ACHN (cell line): ENCODE data around the gene TACR2.

Experiments
- DNase-seq: peaks from one replicate; pipeline ENCODE4 v3.0.0-alpha.2; 2015
- in situ Hi-C: cut with HindIII; loops from 2 replicates; pipeline ENCODE4 v1.10.0; 2017; ENCODE audit warnings: low sequenced_read_pairs, low pct_ligation_motif_present, low pct_unique_long_range_greater_than_20kb

The TACR2 gene

DNA sequence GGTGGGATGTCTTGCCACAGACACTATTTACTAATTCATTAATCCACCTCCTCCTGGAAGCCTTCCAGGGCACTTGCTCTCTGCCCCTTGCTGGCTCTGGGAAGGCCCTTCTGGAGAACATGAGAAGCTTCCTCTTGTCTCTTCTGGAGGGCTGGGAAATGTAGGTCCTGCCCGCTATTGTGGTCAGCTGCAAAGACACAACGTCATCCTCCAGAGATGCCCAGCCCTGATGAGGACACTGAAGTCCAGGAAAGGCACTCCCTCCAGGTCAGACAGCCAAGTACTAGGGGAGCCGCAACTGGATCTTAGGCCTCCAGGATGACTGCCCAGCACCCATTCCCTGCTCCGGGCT, 9.6 kb upstream of the TACR2 start:
- in situ Hi-C loops, result loop anchor here (10.0 kb wide), 2 partner anchors 68 to 208 kb away; partner anchors contain the start of gene FAM241B
- DNase-seq, result no peak

DNA sequence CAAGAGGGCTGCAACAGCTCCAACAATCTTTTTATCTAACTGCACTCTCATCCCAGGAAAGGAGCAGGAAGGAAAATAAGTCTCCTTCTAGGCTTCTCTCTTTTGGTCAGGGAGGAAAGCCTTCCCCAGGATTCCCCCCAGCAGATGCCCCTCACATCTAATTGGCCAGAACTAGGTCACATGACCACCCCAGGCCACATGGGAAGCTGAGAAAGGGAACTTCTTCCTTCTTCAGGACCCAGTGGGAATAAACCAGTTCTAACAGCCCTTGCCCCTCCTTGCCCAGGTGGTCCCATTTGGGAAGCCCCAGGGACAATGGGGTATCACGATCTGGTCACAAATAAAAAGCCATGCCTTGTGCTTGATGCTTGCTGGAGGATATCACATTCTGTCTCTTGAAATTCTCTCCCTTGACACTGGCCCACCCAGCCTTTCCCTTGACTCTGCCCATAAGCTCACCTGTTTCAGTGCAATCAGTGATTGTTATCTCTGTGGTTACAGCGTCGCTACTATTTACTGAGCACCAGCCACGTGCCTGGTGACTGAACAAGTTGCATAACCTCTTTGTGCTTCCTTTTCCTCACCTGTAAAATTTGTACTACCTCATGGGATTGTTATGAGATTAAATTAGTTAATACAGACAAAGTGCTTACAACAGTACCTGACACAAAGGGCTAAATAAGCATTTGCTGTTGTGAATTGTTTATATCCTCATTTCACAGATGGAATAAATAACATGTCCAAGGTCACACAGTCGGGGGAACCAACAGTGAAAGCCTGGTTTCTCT, 9.0 kb upstream of the TACR2 start:
- in situ Hi-C loops, result loop anchor here (10.0 kb wide), 2 partner anchors 69 to 209 kb away; partner anchors contain the start of gene FAM241B
- DNase-seq, result no peak

DNA sequence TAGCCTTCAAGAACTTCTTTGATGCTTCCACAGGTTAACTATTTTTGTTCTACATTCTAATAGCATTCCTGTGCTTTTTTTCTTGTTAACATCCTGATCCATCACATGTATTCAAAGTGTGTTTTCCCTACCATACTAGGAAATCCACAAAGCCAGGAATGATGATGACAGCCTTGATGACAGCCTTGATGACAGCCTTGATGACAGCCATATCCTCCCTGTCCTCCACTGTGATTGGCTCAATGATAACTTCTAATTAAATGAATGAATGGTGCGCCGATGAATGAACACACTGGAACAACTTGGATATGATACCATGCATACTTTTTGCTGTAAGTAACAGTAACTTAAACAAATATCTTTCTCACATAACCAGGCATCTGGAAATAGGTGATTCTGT, 8.3 kb upstream of the TACR2 start:
- in situ Hi-C loops, result loop anchor here (10.0 kb wide), 2 partner anchors 70 to 210 kb away; partner anchors contain the start of gene FAM241B

DNA sequence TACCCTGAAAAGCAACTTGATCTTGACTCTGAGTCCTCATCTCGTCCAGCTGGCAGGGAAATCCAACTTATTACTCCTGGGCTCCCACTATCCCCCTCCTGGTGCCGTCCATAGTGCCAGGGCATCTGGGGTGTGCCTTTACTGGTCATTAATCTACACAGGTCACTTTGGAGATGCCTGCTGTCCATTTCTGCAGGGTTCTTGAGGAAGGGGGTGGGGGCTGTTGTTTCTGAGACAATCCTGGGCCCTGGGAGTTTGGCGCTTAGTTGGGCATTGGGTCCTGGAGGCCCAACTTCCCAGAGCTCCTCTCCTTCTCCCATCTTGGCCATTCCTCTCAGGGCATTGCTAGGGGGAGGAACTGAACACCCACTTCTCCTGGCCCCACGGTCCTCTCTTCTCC, 6.0 kb upstream of the TACR2 start:
- DNase-seq, result no peak
- in situ Hi-C loops, result loop anchor here (10.0 kb wide), 2 partner anchors 72 to 212 kb away; partner anchors contain the start of gene FAM241B

More for the DNA sequence above, 8.3 kb upstream of the TACR2 start:
- no peak for DNase-seq

DNA sequence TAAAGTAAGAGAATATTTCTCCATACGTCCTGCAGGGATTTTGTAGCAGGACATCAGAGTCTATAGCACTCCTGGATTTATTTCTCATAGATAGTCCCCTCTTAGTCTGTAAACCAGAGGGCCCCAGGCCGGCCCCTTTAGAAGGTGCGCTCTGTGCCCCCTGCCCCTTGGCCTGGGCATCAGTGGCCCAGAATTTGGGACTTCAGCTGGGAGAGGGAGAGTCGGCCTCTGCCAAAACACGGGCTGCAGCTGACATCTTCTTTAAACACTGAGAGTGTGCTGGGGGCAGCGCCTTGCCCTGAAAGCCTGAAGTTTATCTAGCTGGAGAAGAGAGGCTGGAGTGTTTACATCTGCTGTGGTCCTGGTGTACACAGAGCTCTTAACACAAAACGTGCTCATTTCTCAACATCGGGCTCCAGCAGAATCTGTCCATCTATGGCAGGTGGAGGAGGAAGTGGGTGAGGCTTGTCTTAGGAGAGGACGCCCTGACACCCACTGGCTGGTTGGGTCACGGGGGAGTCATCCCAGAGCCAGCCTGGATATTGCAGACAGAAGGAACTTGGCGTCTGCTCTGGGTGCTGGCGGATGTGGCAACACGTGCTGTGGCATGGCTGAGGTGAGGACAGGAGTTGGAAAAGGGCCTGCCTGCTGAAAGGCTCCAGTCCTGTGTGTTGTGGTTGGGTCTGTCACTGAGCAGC, 5.0 kb upstream of the TACR2 start:
- in situ Hi-C loops, result loop anchor here (10.0 kb wide), 2 partner anchors 73 to 213 kb away; partner anchors contain the start of gene FAM241B
- DNase-seq, result no peak

DNA sequence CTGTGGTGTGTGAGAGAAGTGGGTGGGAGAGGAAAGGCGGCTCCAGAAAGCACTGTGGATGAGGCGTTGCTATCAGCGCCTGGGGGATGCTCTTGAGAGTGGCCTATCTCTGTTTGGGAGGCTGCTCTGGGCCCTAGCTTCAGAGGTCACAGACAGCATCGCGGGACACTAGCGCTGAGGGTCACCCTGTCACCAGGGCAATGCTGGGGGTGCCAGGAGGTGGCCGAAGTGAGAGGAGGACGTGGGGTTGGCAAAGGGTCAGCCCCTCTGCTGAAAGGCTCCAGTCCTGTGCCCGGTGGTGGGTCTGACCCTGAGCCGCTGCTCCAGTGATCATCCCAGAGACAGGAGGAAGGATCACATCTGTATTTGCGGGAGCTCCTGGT, 3.0 kb upstream of the TACR2 start:
- DNase-seq, result no peak
- in situ Hi-C loops, result loop anchor here (10.0 kb wide), 2 partner anchors 75 to 215 kb away; partner anchors contain the start of gene FAM241B

DNA sequence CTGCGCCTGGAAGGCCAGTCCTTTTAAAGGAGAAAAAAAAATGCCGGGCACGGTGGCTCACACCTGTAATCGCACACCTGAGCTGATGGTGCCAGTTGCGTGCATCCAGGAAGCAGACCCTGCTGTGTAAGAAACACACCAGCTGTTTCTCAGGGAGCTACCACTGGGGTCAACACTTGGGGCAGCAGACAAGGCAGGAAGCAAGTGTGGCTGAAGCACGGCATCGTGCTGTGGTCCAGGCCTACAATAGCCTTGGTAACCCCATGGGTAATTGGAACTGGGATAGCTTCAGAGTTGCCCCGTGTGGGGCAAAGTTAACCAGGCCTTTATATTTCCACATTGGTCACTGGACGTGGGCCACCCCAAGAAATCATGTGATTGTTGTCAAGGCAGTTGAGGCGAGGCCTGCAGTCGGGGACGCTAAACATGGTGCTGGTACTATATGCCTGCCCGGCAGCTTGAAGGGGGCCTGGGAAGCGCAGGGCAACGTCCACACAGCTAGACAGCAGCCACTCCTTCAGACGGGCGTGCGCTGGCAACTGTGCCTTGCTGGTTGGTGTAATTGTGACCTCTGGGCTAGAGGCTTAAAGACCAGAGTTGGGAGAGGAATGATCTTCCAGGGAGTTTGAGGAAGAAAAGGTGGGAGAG, 2.5 kb upstream of the TACR2 start:
- no peak for DNase-seq
- in situ Hi-C loops, result no loop called here

DNA sequence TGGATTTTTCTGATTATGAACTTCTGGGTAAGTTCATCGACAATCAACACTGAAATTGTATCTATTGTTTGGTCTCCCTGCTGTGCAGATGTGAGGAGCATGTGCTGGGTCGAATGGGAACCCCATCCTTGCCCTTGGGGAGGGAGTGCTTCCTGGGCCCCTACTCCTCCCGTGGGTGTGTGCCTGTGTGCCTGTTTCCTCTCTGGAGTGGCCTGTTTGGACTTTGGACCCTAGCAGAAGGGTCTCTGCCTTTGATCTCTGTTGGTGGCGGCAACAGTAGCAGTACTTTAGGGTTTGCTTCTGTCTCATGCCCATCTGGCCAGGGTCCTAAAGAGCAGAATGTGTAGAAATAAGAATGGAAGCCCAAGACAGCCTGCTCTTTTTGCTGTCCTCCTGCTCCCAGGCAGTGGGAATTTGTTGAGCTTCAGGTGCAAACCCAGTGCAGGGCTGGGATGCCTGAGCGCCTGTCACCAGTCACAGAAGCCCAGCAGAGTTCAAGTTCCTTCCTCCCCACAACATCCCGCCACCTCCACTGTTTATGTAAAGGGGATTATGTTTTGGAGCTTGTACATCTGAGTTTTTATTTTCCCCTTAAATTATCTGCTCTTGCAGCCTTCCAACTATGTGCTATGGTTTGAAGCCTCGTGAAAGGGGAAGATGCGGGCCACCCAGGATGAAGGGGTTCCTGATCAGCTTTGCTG, 1.5 kb upstream of the TACR2 start:
- no peak for DNase-seq
- in situ Hi-C loops, result no loop called here

DNA sequence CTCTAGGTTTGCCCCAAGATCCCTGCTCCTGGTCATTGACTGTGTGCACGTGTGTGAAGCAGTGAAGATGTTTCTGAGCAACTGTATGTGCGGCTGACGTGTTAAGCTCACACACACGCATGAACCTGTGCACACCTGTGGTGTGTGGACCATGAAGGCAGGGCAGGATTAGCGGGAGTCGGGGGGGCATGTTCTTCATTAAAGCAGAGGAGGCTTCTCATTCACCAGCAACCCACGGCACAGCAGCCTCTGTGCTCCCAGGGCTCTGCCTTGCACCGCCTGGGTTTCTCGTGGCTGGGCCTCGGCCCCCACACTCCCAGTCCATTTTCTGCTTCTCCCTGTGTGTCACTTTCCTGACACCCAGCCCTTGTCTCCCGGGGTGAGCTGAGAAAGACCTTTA, 824 bp upstream of the TACR2 start:
- DNase-seq, result no peak
- in situ Hi-C loops, result no loop called here

DNA sequence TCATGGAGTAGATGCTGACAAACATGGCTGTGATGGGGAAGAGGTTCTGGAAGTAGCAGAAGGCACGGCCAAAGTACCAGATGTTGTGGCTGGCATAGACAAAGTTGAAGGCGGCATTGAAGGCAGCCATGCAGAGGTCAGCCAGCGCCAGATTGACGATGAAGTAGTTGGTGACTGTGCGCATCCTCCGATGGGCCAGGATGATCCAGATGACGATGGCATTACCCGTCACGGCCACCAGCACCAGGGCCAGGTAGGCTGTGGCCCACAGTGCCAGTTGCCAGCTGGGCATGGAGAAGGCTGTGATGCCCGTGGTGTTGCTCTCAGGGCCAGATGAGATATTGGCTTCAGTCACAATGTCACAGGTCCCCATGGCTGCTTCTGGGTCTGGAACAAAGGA, 767 bp downstream of the TACR2 start:
- DNase-seq, result no peak
- in situ Hi-C loops, result no loop called here

DNA sequence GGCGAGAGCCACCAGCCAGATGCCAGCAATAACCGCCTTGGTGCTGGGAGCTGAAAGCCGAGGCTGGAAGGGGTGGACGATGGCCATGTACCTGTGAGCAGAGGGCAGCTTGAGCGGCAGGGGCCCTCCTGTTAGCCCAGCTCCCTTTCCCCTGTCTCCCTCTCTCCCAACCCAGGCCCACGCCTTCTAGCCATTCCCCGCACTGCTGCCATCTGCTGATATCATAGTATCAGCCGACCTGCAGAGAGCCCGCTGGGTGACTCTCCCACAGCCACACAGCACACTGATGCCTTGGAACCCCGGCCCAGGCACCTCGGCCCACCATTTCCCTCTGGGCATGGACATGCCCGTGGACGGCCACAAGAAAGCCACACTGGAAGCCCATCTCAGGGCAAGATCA, 1.7 kb downstream of the TACR2 start:
- in situ Hi-C loops, result no loop called here
- no peak for DNase-seq

DNA sequence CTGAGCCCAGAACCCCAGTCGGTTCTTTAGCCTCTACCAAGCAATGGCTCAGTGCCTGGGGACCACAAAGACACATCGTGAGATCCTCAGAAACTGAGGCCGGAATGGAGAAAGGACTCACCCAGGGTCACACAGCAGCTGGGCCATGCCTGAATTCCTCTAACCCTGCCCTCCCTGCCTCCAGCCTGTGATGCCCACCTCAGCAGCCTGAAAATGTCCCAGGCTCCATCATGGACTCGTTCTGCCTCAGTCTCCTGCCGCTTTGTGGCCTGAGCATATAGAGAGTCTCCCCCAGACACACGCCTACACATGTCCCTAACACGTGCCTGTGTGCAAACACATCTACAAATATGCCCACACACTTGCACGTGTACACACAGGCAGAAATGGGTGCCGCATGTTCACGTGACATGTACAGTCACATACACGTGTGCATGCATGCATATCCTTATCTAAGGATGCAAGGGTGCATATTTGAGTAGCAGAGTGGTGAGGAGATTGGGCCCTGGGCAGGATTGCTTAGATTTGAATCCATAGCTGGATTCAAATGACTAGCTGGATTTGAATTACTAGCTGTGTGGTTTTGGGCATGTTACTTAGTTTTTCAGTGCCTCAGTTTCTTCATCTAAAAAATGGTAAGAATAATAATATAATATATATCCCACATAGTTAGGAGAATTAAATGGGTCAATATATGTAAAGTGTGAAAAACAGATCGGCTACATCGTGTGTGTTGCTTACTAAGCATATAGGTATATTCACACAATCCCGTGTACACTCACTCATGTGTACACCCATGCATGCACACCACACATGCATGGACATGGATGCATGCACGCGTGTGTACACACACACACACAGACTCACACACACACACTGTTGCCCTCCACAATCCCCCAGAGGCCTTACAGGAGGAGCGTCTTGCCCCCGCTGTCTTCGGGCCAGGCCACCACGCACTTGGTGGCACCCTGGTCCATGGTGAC, 2.4 kb downstream of the TACR2 start:
- no peak for DNase-seq
- in situ Hi-C loops, result no loop called here

DNA sequence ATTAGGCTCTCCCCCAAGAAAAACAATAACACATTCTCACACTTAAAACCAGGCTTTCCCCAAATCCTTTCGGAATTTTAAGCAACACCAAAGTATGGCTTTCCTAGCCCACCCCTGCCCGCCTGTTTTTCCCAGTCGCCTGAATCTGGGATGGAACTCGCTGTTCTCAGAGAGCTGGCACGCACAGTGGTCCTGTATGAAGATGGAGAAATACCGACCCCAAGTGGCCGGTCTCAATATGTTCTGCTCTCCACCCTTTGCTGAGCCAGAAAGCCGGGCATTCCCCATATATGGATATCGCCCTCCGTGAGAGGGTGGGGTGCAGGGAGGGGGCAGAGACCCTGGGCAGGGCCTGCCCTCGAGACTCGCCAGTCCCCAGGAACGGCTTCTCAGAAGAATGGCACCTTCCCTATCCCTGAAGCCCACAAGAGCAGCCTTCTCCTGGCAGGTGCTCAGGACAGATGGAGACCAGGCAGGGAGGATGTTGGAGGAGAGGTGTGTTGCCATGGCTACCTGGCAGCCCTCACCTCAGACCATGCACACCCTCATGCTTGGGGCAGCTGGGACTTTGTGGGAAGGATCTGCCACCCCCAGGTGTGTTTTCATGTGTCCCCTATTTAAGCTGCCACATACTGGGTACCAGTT, 3.4 kb downstream of the TACR2 start:
- peak; percentile 39 for DNase-seq
- in situ Hi-C loops, result no loop called here

DNA sequence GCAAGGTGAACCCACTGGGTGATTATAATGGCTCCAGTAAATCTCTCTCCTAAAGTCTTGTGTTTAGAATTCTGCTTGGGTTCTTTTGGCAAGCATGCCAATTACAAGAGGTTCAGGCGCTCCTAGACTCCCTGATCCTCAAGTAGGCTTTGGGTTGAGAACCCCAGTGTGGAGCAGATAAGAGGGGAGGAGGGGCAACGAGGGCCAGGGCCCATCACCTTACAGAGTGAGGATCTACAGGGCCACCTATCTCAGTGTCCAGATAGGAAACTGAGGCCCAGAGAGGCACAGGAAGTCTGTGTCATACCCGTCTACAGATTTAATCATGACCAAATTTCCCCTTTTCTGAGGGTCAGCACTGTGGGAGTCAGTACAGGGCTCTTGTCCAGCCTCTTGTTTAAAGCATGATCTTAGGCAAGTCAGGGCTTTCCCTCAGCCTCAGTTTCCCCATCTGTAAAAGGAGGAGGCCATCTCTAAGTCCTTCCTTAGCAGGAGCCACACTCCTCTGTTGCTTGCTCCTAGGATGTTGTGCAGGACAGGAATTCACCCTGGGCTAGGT, 4.4 kb downstream of the TACR2 start:
- DNase-seq, result no peak
- in situ Hi-C loops, result no loop called here

DNA sequence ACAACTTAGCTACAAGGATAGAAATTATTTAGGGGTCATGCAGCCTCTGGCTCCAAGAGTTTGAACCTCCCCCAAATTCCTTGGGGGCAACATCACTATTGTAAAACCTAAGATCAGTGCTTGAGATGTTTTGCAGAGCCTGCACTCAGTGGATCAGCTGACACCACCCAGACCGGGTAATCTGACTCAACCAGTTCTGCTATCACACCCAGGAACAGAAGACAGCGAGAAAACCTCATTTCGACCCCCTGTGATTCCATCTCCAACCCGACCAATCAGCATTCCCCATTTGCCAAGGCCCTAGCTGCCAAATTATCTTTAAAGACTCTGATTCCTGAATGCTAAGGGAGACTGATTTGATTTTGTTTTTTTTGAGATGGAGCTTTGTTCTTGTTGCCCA, 5.2 kb downstream of the TACR2 start:
- DNase-seq, result no peak
- in situ Hi-C loops, result no loop called here

DNA sequence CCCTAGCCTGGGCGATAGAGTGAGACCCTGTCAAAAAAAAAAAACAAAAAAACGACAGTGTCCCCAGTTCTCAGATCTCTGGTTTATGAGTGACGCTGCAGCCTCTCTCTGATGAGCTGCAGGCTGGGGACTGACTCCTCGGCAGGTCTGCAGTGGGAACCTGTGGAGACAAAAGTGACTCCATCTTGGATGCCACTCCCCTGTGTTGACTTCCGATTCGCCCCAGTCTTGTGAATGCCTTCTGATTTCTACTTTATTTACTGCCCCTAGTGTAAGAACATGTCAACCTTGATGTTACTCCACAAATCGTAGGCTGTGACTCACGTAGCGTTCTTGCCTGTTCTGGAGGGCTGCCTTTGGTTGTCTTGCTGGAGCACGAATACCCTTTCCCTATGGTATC, 6.2 kb downstream of the TACR2 start:
- in situ Hi-C loops, result no loop called here
- no peak for DNase-seq

DNA sequence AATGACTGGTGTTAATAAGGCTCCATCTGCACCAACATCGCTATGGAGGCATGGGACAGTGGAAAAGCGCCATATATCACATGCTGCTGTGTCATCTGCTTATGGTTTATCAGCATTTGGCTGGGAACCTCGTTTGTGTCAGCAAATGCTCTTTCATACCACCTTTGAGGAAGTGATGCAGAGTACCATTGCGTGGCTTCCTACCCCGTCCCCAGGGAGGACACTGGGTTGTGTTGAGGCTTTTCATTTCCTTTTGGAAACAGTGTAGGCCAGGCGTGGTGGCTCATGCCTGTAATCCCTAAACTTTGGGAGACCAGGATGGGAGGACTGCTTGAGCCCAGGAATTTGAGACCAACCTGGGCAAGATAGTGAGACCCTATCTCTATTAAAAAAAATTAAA, 6.8 kb downstream of the TACR2 start:
- in situ Hi-C loops, result no loop called here
- no peak for DNase-seq
